C4-2B (cell line): Measurements from ENCODE around the gene NALCN.

Experiments
- ZFX ChIP-seq: fragments of 450-650 bp; IDR thresholded peaks from 2 replicates; pipeline ENCODE4 v1.6.1; 2017
- TF ChIP-seq, protein P1 (sequence below): fragments of 450-650 bp; conservative IDR thresholded peaks from 2 replicates; pipeline ENCODE4 v1.5.1; 2017; ENCODE audit warnings: mild to moderate bottlenecking

DNA sequence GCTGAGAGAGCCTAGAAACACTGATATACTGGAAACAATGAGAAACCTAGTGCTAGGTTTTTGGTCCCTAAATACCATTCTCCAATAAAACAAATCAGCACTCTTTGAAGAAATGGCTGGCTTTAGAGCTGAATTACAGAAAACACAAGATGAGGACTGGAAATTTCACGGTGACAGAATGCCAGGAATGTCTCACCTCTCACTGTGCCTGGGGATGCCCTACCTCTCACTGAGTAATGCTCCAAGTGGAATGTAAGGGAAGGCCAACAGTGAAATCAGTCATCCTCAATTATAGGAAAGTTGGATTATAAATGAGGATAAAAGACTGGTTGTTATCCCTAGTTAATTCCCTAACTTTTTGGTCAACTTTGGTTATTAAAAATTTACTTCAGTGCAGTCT is 259.0 kb downstream of the NALCN start:
- TF ChIP-seq ZFX = no peak
- TF ChIP-seq, protein P1, sequence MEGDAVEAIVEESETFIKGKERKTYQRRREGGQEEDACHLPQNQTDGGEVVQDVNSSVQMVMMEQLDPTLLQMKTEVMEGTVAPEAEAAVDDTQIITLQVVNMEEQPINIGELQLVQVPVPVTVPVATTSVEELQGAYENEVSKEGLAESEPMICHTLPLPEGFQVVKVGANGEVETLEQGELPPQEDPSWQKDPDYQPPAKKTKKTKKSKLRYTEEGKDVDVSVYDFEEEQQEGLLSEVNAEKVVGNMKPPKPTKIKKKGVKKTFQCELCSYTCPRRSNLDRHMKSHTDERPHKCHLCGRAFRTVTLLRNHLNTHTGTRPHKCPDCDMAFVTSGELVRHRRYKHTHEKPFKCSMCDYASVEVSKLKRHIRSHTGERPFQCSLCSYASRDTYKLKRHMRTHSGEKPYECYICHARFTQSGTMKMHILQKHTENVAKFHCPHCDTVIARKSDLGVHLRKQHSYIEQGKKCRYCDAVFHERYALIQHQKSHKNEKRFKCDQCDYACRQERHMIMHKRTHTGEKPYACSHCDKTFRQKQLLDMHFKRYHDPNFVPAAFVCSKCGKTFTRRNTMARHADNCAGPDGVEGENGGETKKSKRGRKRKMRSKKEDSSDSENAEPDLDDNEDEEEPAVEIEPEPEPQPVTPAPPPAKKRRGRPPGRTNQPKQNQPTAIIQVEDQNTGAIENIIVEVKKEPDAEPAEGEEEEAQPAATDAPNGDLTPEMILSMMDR = no peak
